HG03457 (cell line): ENCODE measurements around the gene RLN2.

Experiments used
- ATAC-seq: cut with Tn5 transposase; IDR thresholded peaks from one replicate; pipeline ENCODE4 v1.9.1; 2021; ENCODE audit warnings: moderate number of reproducible peaks; ENCODE audit not compliant: unreplicated experiment

The RLN2 gene

DNA sequence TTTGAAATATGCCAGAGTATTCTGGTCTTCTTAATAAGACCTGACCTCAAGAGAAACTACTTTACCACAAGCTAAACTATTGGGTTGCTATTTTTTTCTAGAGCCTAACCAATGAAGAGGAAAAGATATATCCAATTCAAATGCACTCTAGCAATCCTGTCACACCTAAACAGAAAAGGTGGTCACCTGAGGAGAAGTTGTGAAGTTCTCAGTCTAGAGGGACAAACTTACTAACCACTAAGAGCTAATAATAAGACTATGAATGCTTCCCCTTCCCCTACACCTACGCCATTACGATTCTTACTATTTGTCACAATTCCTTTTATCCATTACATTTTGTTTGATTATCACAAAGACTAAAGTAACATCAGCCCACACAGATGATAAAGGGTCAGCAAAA is 29.7 kb downstream of the RLN2 start:
- no peak for ATAC-seq

DNA sequence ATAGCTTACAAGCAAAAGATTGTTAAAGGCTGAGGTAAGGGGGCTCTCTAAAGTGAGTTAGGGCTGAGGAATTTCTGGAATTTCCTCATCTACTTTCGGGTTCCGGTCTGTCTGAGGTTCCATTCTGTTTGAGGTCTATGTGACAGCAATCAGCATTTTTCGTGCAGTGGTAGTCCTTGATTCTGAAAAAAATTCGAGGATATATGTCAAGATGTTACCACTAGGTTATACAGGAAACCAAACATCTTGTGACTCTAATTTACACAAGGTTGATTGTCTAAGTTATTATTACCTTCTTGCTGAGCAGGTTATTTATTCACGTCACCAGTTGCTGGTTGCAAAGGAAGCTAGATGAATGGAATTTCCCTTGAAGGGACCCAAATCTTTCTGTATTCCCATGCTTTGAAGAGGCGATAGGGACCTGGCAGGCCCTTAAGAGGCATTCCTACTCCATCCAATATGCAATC is 35.2 kb downstream of the RLN2 start:
- no peak for ATAC-seq

DNA sequence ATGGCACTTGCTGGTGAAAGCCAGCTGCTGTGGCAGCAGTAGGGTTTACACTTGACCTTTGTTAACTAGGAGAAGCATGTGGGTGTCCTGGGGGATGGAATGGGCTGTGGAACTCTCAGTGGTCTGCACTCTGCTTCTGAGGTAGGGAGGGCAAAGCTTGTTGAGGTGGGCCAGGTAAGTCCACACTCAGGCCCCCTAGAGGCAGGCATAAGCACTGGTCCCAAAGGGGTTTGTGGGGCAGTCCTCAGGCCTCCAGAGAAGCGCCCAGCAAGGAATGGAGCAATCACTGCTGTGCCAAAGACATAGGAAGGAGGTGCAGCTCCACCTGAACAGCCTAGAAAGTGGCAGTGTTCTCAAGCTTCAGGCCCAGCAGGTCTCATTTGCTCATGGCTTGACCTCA is 38.6 kb downstream of the RLN2 start:
- no peak for ATAC-seq

DNA sequence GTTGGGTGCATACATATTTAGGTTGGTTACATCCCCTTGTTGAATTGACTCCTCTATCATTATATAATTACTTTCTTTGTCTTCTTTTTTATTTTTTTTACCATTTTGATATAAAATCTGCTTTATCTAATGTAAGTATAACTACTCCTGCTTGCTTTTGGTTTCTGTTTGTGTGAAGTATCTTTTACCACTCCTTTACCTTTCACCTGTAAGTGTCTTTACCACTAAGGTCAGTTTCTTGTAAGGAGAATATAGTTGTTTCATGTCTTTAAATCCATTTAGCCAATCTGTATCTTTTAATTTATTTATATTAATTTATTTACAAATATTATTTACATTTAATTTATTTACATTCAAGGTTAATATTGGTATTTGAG is 40.3 kb downstream of the RLN2 start:
- no peak for ATAC-seq

DNA sequence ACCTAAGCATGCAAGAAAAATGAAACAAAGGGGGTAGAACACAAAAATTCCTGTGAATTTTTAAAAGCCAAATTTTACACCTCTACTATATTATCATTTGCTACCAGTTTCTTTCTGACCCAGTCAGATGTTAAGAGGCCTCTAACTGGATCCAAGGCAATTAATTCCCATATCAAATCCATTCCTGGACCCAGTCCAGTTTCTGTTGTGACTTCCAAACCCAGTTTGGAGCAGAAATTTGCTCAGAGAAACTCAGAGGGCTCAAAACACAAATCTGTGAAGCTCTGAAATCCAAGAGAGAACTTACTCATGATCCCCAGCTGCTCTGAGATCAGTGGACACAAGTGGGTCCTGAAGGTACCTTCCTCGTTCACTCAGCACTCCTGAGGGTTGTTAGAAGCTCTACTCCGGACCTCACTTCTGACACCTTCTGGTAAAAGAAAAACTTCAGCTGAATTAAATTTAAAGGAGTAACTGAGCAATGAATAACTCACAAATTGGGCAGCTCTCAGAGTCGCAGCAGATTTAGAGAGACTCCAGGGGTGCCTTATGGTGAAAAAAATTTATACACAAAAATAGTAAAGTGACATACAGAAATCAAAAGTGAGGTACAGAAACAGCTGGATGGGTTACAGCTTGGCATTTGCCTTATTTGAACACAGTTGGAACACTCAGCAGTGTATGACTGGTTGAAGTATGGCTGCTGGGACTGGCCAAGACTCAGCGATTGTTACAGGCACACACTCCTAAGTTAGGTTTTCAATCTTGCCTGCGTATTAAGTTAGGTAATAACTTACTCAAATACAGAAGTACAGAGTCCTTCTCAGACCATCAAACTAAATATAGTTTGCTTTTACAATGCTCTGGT is 40.9 kb downstream of the RLN2 start:
- no peak for ATAC-seq
